Measurements from ENCODE around the gene POLR2J. TPM values are rescaled to one million over a fixed set of nuclear protein-coding genes. Genes with fewer than 3 reads are reported as not detected.

POLR2J gene
- total and polyA plus RNA-seq, 8 donors, result 1.2 to 152 (median 8.0) TPM

DNA sequence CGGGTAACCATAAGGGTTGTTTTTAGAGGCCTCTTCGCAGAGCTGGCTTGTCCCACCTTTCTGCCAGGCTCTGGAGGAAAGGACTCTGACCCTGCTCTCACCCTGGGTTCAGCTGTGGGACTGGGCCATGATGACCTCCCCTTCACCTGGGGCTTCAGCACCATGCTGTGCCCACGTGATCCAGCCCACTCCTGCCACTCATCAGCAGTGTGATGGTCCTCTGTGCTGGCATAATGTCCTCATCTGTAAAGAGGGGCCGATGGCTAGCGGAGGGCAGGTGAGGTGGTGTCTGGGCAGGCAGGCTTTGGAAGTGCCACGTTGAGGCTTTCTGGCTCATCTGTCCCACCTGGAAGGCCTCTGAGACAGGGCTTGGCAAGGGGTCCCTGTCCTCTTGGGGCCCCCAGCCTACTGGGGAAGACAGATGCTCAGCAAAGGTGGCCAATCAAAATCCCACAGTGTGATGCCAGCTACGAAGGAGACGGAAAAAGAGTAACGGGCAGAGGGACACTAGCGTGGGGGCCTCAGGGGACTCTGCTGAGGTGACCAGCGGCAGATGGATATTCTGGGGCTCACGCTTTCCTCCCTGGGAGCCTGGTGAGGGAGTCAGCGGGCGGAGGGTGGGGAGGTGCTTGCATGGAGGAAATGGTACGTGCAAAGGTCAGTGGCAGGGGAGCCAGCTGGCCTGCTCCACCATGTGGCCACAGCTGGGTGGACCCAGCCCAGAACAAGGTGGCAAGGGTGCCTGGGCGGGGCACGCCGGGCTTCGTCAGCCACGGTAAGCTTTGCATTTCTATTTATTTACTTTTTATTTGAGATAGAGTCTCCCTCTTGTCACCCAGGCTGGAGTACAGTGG lies 8.5 kb downstream of the POLR2J start:
- Histone ChIP-seq H3K4me3 (no peak overlapping the region), H3K27ac (peak overlapping the region in 2 of 5 donors; percentile 9 to 63), H3K4me1 (peaks cover 6 to 53% (median 35%) of the 10 kb centered on the region in 4 donors), H3K36me3 (peaks cover 22 to 72% (median 62%) of the 10 kb centered on the region in 4 donors), H3K9me3 (no peaks in the 10 kb centered on the region), H3K27me3 (no peaks in the 10 kb centered on the region)
- peak; percentile 63 to 86 for DNase-seq
- peak in 1 of 3 donors; percentile 77 for TF ChIP-seq POLR2AphosphoS5 (IDR thresholded peaks at IDR 0.05)
- TF ChIP-seq, protein P1, sequence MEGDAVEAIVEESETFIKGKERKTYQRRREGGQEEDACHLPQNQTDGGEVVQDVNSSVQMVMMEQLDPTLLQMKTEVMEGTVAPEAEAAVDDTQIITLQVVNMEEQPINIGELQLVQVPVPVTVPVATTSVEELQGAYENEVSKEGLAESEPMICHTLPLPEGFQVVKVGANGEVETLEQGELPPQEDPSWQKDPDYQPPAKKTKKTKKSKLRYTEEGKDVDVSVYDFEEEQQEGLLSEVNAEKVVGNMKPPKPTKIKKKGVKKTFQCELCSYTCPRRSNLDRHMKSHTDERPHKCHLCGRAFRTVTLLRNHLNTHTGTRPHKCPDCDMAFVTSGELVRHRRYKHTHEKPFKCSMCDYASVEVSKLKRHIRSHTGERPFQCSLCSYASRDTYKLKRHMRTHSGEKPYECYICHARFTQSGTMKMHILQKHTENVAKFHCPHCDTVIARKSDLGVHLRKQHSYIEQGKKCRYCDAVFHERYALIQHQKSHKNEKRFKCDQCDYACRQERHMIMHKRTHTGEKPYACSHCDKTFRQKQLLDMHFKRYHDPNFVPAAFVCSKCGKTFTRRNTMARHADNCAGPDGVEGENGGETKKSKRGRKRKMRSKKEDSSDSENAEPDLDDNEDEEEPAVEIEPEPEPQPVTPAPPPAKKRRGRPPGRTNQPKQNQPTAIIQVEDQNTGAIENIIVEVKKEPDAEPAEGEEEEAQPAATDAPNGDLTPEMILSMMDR (IDR thresholded peaks at IDR 0.05), result no peak
- WGBS, 5 donors, result 42 to 71% (median 53%) methylated on average over 18 to 20 of the region's 20 CpGs
- intact Hi-C loops (cut with DNase I; ENCODE audit: low total_unique reads), result loop anchor here (10.0 kb wide), 1 partner anchor 185 kb away; the partner anchor contains the start of gene SH2B2

DNA sequence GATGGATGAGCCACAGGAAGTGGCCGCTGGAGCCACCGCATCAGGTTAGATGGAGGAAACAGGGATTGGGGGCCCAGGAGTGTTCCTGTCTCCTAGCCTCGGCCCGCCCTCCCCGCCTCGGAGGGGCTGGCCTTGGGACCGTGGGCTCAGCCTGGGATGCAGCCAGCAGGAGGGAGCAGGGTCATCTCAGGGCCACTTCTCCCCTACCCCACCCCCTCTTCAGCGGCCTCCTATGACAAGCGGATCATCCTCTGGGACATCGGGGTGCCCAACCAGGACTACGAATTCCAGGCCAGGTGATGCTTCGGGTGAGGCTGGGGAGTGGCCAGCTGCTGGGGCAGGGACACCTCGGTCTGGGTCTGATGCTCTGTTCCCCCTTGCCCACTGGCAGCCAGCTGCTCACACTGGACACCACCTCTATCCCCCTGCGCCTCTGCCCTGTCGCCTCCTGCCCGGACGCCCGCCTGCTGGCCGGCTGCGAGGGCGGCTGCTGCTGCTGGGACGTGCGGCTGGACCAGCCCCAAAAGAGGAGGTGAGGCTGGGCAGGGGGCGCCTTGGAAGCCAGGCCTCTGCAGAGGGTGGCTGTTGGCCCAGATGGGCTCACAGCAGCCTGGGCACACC lies 9.3 kb downstream of the POLR2J start:
- TF ChIP-seq POLR2A (IDR thresholded peaks at IDR 0.05), result no peak
- no peak for TF ChIP-seq POLR2AphosphoS5 (IDR thresholded peaks at IDR 0.05)
- TF ChIP-seq EP300 (IDR thresholded peaks at IDR 0.05), result no peak
- TF ChIP-seq, protein P1 (IDR thresholded peaks at IDR 0.05), result no peak
- Histone ChIP-seq H3K4me3 (no peak overlapping the region), H3K9me3 (no peaks in the 10 kb centered on the region), H3K4me1 (peaks cover 6 to 53% (median 35%) of the 10 kb centered on the region in 4 donors), H3K27ac (peak overlapping the region in 2 of 5 donors; percentile 9 to 63), H3K36me3 (peaks cover 22 to 69% (median 60%) of the 10 kb centered on the region in 4 donors), H3K27me3 (no peaks in the 10 kb centered on the region)
- no peak for DNase-seq
- WGBS, 5 donors, result 88 to 94% (median 90%) methylated on average over 21 to 24 of the region's 24 CpGs
- intact Hi-C loops (cut with DNase I; ENCODE audit: low total_unique reads), result loop anchor here (10.0 kb wide), 1 partner anchor 185 kb away; the partner anchor contains the start of gene SH2B2

DNA sequence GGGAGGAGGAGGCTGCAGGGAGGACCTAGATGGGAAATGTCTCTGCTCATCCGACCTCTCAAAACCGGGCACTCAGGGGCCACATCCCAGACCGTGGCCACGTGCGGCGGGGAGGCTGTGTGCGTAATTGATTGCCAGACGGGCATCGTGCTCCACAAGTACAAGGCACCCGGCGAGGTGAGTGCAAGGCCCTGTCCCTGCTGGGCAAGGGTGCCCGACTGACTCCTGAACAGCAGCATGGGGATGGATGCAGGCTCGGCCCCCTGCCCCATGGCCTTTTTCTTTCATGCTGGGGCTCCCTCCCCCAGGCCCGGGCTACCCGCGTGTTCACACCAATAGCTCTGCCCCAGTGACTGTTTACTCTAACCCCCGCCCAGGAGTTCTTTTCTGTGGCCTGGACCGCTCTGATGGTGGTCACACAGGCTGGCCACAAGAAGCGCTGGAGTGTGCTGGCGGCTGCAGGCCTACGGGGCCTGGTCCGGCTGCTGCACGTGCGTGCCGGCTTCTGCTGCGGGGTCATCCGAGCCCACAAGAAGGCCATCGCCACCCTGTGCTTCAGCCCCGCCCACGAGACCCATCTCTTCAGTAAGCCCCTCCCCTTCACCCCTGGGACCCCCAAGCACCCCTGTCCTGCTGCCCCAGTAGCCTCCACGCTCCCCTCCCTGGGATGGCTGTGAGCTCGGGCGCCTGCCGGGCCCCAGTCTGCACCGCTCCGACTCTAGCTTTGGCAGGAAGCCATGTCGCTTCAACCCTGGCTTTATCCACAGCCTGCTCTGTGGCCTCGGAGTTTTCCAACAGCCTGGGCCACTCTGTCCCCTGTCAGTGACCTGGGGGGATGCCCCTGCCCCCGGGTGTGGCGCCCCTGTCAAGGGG lies 10.0 kb downstream of the POLR2J start:
- intact Hi-C loops (cut with DNase I; ENCODE audit: low total_unique reads), result loop anchor here (10.0 kb wide), 1 partner anchor 184 kb away; the partner anchor contains the start of gene SH2B2
- DNase-seq, result no peak
- TF ChIP-seq EP300 (IDR thresholded peaks at IDR 0.05) (no peak), POLR2A (IDR thresholded peaks at IDR 0.05) (no peak)
- TF ChIP-seq, protein P1 (IDR thresholded peaks at IDR 0.05), result no peak
- Histone ChIP-seq H3K27me3 (no peaks in the 10 kb centered on the region), H3K27ac (peak overlapping the region in 1 of 5 donors; percentile 63), H3K4me3 (no peak overlapping the region), H3K4me1 (peaks cover 11 to 59% (median 41%) of the 10 kb centered on the region in 4 donors), H3K36me3 (peaks cover 22 to 62% (median 54%) of the 10 kb centered on the region in 4 donors), H3K9me3 (no peaks in the 10 kb centered on the region)
- 84 to 89% (median 87%) methylated on average over 35 to 40 of the region's 40 CpGs for WGBS, 5 donors
